Thyroid gland (tissue), 4 donors: ENCODE data around the gene NXNL2.

Experiments
- POLR2A ChIP-seq, 2 donors: fragments of 450-650 bp; IDR thresholded peaks; one replicate each; pipeline ENCODE4 v1.6.1; 2017; ENCODE audit warnings: antibody characterized with exemption in 2 of 2, mild to moderate bottlenecking in 2 of 2, moderate library complexity in 1 of 2
- TF ChIP-seq, protein P1 (sequence below), 6 experiments: fragments of 200-600 bp in 3 of 6; fragments of 450-650 bp in 3 of 6; sonication (generic) in 3 of 6; IDR thresholded peaks; one replicate each; pipeline ENCODE4 v1.5.1; 2016 to 2019; ENCODE audit warnings: antibody characterized with exemption in 6 of 6, mild to moderate bottlenecking in 2 of 6, inconsistent platforms in 1 of 6, moderate library complexity in 1 of 6

DNA sequence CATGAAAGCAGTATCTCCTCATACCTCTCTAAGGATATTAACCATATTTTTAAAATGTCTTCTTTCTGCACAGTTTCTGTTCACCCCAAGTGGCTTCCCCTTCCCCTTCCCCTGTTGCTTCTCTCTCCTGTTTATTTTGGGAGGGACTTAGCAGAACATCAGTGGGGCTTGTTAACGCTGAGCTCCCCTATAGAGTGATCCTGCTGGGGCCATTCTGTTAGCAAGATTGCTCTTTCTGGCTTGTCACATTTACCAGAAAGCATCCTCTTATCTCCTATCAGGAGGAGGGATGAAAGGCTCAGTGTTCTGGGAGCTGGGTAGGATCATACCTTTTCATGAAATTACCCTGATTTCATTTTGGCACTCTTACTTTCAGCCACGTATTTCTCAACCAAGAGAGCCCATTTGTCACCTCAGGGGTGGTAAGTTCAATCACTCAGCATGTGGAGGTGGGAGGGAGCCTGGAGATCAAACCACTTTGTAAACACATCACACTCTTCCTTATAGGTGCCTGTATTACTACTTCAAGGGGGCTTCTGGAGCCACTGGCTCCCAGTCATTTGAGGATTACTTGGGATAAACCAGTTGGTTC lies 16.7 kb downstream of the NXNL2 start:
- TF ChIP-seq, protein P1, sequence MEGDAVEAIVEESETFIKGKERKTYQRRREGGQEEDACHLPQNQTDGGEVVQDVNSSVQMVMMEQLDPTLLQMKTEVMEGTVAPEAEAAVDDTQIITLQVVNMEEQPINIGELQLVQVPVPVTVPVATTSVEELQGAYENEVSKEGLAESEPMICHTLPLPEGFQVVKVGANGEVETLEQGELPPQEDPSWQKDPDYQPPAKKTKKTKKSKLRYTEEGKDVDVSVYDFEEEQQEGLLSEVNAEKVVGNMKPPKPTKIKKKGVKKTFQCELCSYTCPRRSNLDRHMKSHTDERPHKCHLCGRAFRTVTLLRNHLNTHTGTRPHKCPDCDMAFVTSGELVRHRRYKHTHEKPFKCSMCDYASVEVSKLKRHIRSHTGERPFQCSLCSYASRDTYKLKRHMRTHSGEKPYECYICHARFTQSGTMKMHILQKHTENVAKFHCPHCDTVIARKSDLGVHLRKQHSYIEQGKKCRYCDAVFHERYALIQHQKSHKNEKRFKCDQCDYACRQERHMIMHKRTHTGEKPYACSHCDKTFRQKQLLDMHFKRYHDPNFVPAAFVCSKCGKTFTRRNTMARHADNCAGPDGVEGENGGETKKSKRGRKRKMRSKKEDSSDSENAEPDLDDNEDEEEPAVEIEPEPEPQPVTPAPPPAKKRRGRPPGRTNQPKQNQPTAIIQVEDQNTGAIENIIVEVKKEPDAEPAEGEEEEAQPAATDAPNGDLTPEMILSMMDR (IDR thresholded peaks at IDR 0.05): no peak
- no peak for TF ChIP-seq POLR2A (IDR thresholded peaks at IDR 0.05)
